22Rv1 (cell line): ENCODE measurements around the gene TAOK1.

Source experiments
- ZFX ChIP-seq: fragments of 450-650 bp; IDR thresholded peaks from 2 replicates; pipeline ENCODE4 v1.6.1; 2017; ENCODE audit warnings: antibody characterized with exemption, borderline replicate concordance
- TF ChIP-seq, protein P1 (sequence below): fragments of 450-650 bp; IDR thresholded peaks from 2 replicates; pipeline ENCODE4 v1.5.1; 2017; ENCODE audit warnings: mild to moderate bottlenecking

DNA sequence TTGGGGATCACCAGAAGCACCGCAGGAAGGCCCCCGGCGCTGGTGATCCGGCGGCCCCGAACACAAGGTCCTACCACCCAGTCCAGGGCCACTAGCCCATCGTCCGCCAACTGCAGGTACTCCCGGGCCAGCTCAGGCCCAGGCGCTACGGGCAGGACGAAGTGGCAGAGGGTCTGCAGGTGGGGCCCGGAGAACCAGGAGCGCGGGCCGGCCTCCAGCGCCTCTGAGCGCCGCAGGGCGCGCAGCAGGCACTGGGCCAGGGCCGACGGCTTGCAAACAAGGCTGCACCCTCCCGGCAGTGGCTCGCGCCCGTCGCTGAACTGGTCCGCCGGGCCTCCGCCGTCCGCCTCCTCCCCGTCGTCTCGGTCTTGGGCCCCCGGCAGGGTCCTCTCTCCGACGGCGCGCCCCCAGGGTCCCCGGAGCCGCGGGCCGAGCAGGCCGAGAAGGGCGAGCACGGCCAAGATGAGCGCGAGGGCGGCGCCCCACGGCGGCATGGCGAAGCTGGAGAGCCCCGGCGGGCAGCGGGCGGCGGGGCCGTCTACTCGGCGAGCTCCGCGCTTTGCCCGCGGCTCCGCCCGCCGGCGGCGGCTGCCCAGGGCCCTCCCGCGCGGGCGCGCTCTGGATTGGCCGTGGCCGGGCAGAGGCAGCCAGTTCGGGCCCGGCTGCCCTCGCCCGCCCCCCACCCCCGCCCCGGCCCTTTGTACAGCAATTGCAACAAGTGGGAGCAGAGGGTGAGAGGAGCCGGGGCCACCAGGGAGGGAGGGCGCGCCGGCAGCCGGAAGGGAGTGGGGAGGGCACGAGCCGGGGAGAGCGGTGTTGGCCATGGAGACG is 176.5 kb downstream of the TAOK1 start, which contains the start of gene ABHD15:
- TF ChIP-seq, protein P1, sequence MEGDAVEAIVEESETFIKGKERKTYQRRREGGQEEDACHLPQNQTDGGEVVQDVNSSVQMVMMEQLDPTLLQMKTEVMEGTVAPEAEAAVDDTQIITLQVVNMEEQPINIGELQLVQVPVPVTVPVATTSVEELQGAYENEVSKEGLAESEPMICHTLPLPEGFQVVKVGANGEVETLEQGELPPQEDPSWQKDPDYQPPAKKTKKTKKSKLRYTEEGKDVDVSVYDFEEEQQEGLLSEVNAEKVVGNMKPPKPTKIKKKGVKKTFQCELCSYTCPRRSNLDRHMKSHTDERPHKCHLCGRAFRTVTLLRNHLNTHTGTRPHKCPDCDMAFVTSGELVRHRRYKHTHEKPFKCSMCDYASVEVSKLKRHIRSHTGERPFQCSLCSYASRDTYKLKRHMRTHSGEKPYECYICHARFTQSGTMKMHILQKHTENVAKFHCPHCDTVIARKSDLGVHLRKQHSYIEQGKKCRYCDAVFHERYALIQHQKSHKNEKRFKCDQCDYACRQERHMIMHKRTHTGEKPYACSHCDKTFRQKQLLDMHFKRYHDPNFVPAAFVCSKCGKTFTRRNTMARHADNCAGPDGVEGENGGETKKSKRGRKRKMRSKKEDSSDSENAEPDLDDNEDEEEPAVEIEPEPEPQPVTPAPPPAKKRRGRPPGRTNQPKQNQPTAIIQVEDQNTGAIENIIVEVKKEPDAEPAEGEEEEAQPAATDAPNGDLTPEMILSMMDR: no peak
- TF ChIP-seq ZFX: no peak
